DND-41 (cell line): ENCODE data around the gene RNGTT.

Experiments used
- ATAC-seq: fragments of 200-7000 bp; cut with Tn5 transposase; 3 replicates; pipeline ENCODE4 v1.9.1; 2021; ENCODE audit warnings: low read depth; ENCODE audit not compliant: insufficient read depth
- DNase-seq: peaks from one replicate; pipeline ENCODE4 v3.0.0-alpha.2; 2020
- H2AFZ ChIP-seq: 2 replicates; pipeline ENCODE4 v1.6.0; 2012; ENCODE audit warnings: low read depth, low read length
- H3K27ac ChIP-seq: 2 replicates; pipeline ENCODE4 v1.5.1; 2012; ENCODE audit warnings: low read length, inconsistent platforms
- H3K27me3 ChIP-seq: fragments of 200-600 bp; sonication (generic); 2 replicates; pipeline ENCODE4 v1.6.0; 2012; ENCODE audit warnings: low read length, mild to moderate bottlenecking, inconsistent platforms; ENCODE audit not compliant: insufficient read depth, poor library complexity
- H3K36me3 ChIP-seq: 2 replicates; pipeline ENCODE4 v1.5.1; 2012; ENCODE audit warnings: low read length, inconsistent platforms; ENCODE audit not compliant: insufficient read depth
- H3K4me1 ChIP-seq: 2 replicates; pipeline ENCODE4 v1.5.1; 2012; ENCODE audit warnings: mild to moderate bottlenecking, low read length; ENCODE audit not compliant: insufficient read depth
- H3K4me2 ChIP-seq: 2 replicates; pipeline ENCODE4 v1.6.0; 2012; ENCODE audit warnings: mild to moderate bottlenecking, moderate library complexity, low read length, inconsistent platforms; ENCODE audit not compliant: insufficient read depth
- H3K4me3 ChIP-seq, 2 experiments: fragments of 200-600 bp in 1 of 2; shearing (Covaris generic) in 1 of 2; 2 replicates each; pipeline ENCODE4 v1.5.1; 2012 to 2016; ENCODE audit warnings: inconsistent platforms in 2 of 2, low read length in 2 of 2, mild to moderate bottlenecking in 2 of 2, low read depth in 1 of 2, moderate library complexity in 1 of 2
- H3K79me2 ChIP-seq: 2 replicates; pipeline ENCODE4 v1.6.0; 2012; ENCODE audit warnings: low read length, inconsistent platforms; ENCODE audit not compliant: insufficient read depth
- H3K9ac ChIP-seq: 2 replicates; pipeline ENCODE4 v1.6.0; 2012; ENCODE audit warnings: low read depth, mild to moderate bottlenecking, inconsistent platforms, low read length, moderate library complexity
- H3K9me3 ChIP-seq: 2 replicates; pipeline ENCODE4 v1.5.1; 2012; ENCODE audit warnings: low read length, moderate library complexity, mild to moderate bottlenecking, inconsistent platforms; ENCODE audit not compliant: insufficient read depth, severe bottlenecking
- H4K20me1 ChIP-seq: 2 replicates; pipeline ENCODE4 v1.6.0; 2012; ENCODE audit warnings: low read length; ENCODE audit not compliant: insufficient read depth
- CTCF ChIP-seq: IDR thresholded peaks from 2 replicates; pipeline ENCODE4 v1.5.1; 2012; ENCODE audit warnings: borderline replicate concordance, low read length, moderate library complexity, mild to moderate bottlenecking; ENCODE audit not compliant: poor library complexity, severe bottlenecking; ENCODE audit errors: extremely low read depth
- EZH2 ChIP-seq: IDR thresholded peaks from 3 replicates; pipeline ENCODE4 v1.6.1; 2012; ENCODE audit warnings: borderline replicate concordance, low read depth, mild to moderate bottlenecking, moderate library complexity, low read length, inconsistent platforms; ENCODE audit not compliant: severe bottlenecking

RNGTT gene

GRCh38 chr6:88807622-88808021 is 155.8 kb downstream of the RNGTT start:
- H3K4me3 ChIP-seq = no peak overlapping the region
- no peak overlapping the region for H2AFZ ChIP-seq
- no peak overlapping the region for H3K4me2 ChIP-seq
- H3K36me3 ChIP-seq = peaks cover 6% of the 10 kb centered on the region; the same call in 1 of the 2 replicates
- 0 out of 2 replicates have a peak, but pooled peaks cover 5% of the 10 kb centered on the region for H3K4me1 ChIP-seq
- no peak for DNase-seq
- H3K9me3 ChIP-seq = peaks cover 2% of the 10 kb centered on the region
- no peak for ATAC-seq
- H3K9ac ChIP-seq = no peak overlapping the region
- H4K20me1 ChIP-seq = no peaks in the 10 kb centered on the region
- no peaks in the 10 kb centered on the region for H3K27me3 ChIP-seq
- no peak overlapping the region for H3K27ac ChIP-seq
- TF ChIP-seq CTCF (no peak), EZH2 (no peak)
- peaks cover 2% of the 10 kb centered on the region; the same call in 1 of the 2 replicates for H3K79me2 ChIP-seq

GRCh38 chr6:88806728-88807127 is 156.7 kb downstream of the RNGTT start:
- H3K79me2 ChIP-seq = peaks cover 2% of the 10 kb centered on the region; the same call in 1 of the 2 replicates
- ATAC-seq = no peak
- no peak overlapping the region for H3K4me3 ChIP-seq
- no peak overlapping the region for H2AFZ ChIP-seq
- peaks cover 9% of the 10 kb centered on the region; the same call in 1 of the 2 replicates for H3K36me3 ChIP-seq
- peaks cover 2% of the 10 kb centered on the region for H3K9me3 ChIP-seq
- H4K20me1 ChIP-seq = no peaks in the 10 kb centered on the region
- no peak overlapping the region for H3K4me2 ChIP-seq
- no peaks in the 10 kb centered on the region for H3K27me3 ChIP-seq
- DNase-seq = no peak
- 0 out of 2 replicates have a peak, but pooled peaks cover 5% of the 10 kb centered on the region for H3K4me1 ChIP-seq
- H3K9ac ChIP-seq = no peak overlapping the region
- H3K27ac ChIP-seq = no peak overlapping the region
- no peak for TF ChIP-seq EZH2

- DNase-seq = no peak
These were observed 158.7 kb downstream of the RNGTT start for GRCh38 chr6:88804701-88805100.

GRCh38 chr6:88785478-88785877 is 177.9 kb downstream of the RNGTT start:
- Histone ChIP-seq H3K27me3 (no peaks in the 10 kb centered on the region), H3K4me2 (no peak overlapping the region), H4K20me1 (no peaks in the 10 kb centered on the region), H3K36me3 (no peaks in the 10 kb centered on the region; the same call in 1 of the 2 replicates), H3K9ac (no peak overlapping the region), H3K4me3 (no peak overlapping the region), H3K4me1 (no peaks in the 10 kb centered on the region), H3K79me2 (no peaks in the 10 kb centered on the region), H2AFZ (no peak overlapping the region), H3K9me3 (no peaks in the 10 kb centered on the region), H3K27ac (no peak overlapping the region)
- DNase-seq = no peak
- ATAC-seq = no peak
- TF ChIP-seq CTCF (no peak), EZH2 (no peak)

More at GRCh38 chr6:88804701-88805100, 158.7 kb downstream of the RNGTT start:
- Histone ChIP-seq H3K27me3 (no peaks in the 10 kb centered on the region), H3K79me2 (peaks cover 2% of the 10 kb centered on the region; the same call in 1 of the 2 replicates), H3K36me3 (peaks cover 16% of the 10 kb centered on the region; the same call in 1 of the 2 replicates), H2AFZ (no peak overlapping the region), H4K20me1 (no peaks in the 10 kb centered on the region), H3K4me3 (no peak overlapping the region), H3K27ac (no peak overlapping the region), H3K9me3 (peaks cover 2% of the 10 kb centered on the region), H3K4me2 (no peak overlapping the region), H3K9ac (no peak overlapping the region), H3K4me1 (0 out of 2 replicates have a peak, but pooled peaks cover 5% of the 10 kb centered on the region)
- ATAC-seq = no peak
- TF ChIP-seq CTCF = no peak
- no peak for TF ChIP-seq EZH2
